ENCODE measurements around the gene MRPL4.

The MRPL4 gene

DNA sequence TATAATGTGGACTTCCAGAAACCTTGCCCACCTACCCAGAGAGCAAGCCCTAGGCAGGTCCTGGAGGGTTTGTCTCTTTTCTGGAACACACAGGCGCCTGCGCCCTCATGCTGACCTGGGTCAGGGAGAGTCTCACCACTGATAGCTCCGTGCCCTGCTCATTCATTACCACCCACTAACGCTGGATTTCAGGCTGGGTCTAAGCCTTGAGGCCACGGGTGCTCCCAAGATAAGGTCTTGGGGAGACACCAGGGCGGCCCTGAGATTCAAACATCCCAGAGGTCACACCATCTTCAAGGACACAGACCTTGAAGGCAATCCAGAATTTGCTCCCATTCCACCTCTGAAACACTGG lies 26.0 kb upstream of the MRPL4 start:
- peaks cover 10% of the 10 kb centered on the region; the same call in 1 of the 2 replicates for H3K79me2 ChIP-seq (ENCODE audit: insufficient read depth, low read length)
- TF ChIP-seq EZH2phosphoT487 (IDR thresholded peaks at IDR 0.05; ENCODE audit: borderline replicate concordance) = no peak
- TF ChIP-seq, protein P1, sequence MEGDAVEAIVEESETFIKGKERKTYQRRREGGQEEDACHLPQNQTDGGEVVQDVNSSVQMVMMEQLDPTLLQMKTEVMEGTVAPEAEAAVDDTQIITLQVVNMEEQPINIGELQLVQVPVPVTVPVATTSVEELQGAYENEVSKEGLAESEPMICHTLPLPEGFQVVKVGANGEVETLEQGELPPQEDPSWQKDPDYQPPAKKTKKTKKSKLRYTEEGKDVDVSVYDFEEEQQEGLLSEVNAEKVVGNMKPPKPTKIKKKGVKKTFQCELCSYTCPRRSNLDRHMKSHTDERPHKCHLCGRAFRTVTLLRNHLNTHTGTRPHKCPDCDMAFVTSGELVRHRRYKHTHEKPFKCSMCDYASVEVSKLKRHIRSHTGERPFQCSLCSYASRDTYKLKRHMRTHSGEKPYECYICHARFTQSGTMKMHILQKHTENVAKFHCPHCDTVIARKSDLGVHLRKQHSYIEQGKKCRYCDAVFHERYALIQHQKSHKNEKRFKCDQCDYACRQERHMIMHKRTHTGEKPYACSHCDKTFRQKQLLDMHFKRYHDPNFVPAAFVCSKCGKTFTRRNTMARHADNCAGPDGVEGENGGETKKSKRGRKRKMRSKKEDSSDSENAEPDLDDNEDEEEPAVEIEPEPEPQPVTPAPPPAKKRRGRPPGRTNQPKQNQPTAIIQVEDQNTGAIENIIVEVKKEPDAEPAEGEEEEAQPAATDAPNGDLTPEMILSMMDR (conservative IDR thresholded peaks at IDR 0.05; ENCODE audit: low read length) = no peak

GRCh38 chr19:10226376-10227025 lies 25.5 kb upstream of the MRPL4 start:
- no peaks in the 10 kb centered on the region for H3K36me3 ChIP-seq (ENCODE audit: insufficient read depth, low read length)
- no peaks in the 10 kb centered on the region for H3K27me3 ChIP-seq (ENCODE audit: insufficient read depth, low read length, poor library complexity, severe bottlenecking)
- H2AFZ ChIP-seq (ENCODE audit: low read length) = no peak overlapping the region
- no peaks in the 10 kb centered on the region for H4K20me1 ChIP-seq (ENCODE audit: insufficient read depth, low read length, poor library complexity, severe bottlenecking)
- H3K9me2 ChIP-seq (replicated peaks; ENCODE audit: low read depth, low read length) = no peaks in the 10 kb centered on the region
- H3K9me3 ChIP-seq (ENCODE audit: insufficient read depth, low read depth, low read length) = no peaks in the 10 kb centered on the region
- H3K79me2 ChIP-seq (ENCODE audit: insufficient read depth, low read length) = peaks cover 10% of the 10 kb centered on the region; the same call in 1 of the 2 replicates
- TF ChIP-seq, protein P1 (conservative IDR thresholded peaks at IDR 0.05; ENCODE audit: low read length) = no peak
- TF ChIP-seq EZH2phosphoT487 (IDR thresholded peaks at IDR 0.05; ENCODE audit: borderline replicate concordance) = no peak
- H3F3A ChIP-seq (ENCODE audit: low read depth) = no peaks in the 10 kb centered on the region
- H3K4me2 ChIP-seq (ENCODE audit: low read depth, low read length, poor library complexity, severe bottlenecking) = no peak overlapping the region
- no peak overlapping the region for H3K4me3 ChIP-seq (ENCODE audit: low read length, poor library complexity, severe bottlenecking)
- H3K4me1 ChIP-seq (ENCODE audit: insufficient read depth, low read length, poor library complexity, severe bottlenecking) = peaks cover 15% of the 10 kb centered on the region
- H3K9ac ChIP-seq (ENCODE audit: low read depth, low read length, poor library complexity, severe bottlenecking) = no peak overlapping the region

More for the DNA sequence above, 26.0 kb upstream of the MRPL4 start:
- Histone ChIP-seq H3F3A (ENCODE audit: low read depth) (no peaks in the 10 kb centered on the region), H3K9me3 (ENCODE audit: insufficient read depth, low read depth, low read length) (no peaks in the 10 kb centered on the region), H3K9ac (ENCODE audit: low read depth, low read length, poor library complexity, severe bottlenecking) (no peak overlapping the region), H3K4me2 (ENCODE audit: low read depth, low read length, poor library complexity, severe bottlenecking) (no peak overlapping the region), H3K36me3 (ENCODE audit: insufficient read depth, low read length) (no peaks in the 10 kb centered on the region), H4K20me1 (ENCODE audit: insufficient read depth, low read length, poor library complexity, severe bottlenecking) (no peaks in the 10 kb centered on the region), H3K9me2 (replicated peaks; ENCODE audit: low read depth, low read length) (no peaks in the 10 kb centered on the region), H2AFZ (ENCODE audit: low read length) (no peak overlapping the region), H3K4me1 (ENCODE audit: insufficient read depth, low read length, poor library complexity, severe bottlenecking) (peaks cover 13% of the 10 kb centered on the region), H3K4me3 (ENCODE audit: low read length, poor library complexity, severe bottlenecking) (no peak overlapping the region), H3K27me3 (ENCODE audit: insufficient read depth, low read length, poor library complexity, severe bottlenecking) (no peaks in the 10 kb centered on the region)

DNA sequence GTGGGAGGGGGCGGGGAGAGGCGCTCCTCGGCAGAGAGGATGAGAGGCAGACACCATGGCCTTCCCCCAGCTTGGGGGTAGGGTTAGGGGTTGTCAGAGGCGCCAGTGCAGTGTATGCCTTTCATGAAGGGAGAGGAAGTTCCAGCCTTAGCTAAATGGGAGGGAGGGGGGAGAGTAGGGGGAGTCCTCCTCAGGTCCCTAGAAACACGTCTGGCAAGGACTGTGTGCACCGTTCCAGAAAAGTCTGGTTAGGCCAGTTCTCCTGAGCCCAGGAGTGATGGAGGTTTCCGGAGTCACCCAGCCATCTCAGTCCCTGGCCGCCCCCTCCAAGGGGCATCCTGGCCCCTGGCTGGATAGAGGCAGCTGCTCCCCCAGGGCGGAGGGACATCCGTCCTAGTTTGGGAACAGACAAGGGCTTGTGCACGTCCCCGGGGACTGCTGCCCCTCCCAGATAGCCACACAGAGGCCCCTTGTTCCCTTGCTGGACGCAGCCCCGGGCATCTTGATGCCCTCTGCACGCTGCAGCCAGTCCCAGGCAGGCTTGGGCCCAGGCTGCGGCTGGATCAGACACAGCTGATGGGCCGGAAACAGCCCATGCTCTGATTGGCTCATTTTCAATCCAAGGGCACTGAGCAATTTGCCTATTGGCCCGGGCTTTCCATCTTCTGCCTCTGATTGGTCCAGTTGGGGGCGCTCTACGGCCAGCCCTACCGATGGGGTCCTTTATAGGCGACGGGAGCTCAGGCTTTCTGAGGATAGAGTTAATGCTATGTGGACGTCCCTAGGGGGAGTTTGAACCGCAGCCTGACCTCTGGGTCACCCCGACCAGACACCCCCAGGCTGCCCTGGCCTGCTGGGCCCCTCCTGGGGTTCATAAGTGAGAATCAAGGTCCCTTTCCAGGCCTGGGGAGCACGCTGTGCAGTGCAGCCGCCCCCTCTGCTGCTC lies 24.7 kb upstream of the MRPL4 start:
- no peaks in the 10 kb centered on the region for H4K20me1 ChIP-seq (ENCODE audit: insufficient read depth, low read length, poor library complexity, severe bottlenecking)
- H3K9me2 ChIP-seq (replicated peaks; ENCODE audit: low read depth, low read length) = no peaks in the 10 kb centered on the region
- no peaks in the 10 kb centered on the region for H3K9me3 ChIP-seq (ENCODE audit: insufficient read depth, low read depth, low read length)
- H3K4me2 ChIP-seq (ENCODE audit: low read depth, low read length, poor library complexity, severe bottlenecking) = no peak overlapping the region
- H2AFZ ChIP-seq (ENCODE audit: low read length) = no peak overlapping the region
- peaks cover 18% of the 10 kb centered on the region for H3K4me1 ChIP-seq (ENCODE audit: insufficient read depth, low read length, poor library complexity, severe bottlenecking)
- H3K9ac ChIP-seq (ENCODE audit: low read depth, low read length, poor library complexity, severe bottlenecking) = no peak overlapping the region
- H3K27me3 ChIP-seq (ENCODE audit: insufficient read depth, low read length, poor library complexity, severe bottlenecking) = no peaks in the 10 kb centered on the region
- no peak overlapping the region for H3K4me3 ChIP-seq (ENCODE audit: low read length, poor library complexity, severe bottlenecking)
- TF ChIP-seq, protein P1 (conservative IDR thresholded peaks at IDR 0.05; ENCODE audit: low read length) = peak; percentile 21
- no peak for TF ChIP-seq EZH2phosphoT487 (IDR thresholded peaks at IDR 0.05; ENCODE audit: borderline replicate concordance)
- H3K79me2 ChIP-seq (ENCODE audit: insufficient read depth, low read length) = peaks cover 10% of the 10 kb centered on the region; the same call in 1 of the 2 replicates
- no peaks in the 10 kb centered on the region for H3F3A ChIP-seq (ENCODE audit: low read depth)
- no peaks in the 10 kb centered on the region for H3K36me3 ChIP-seq (ENCODE audit: insufficient read depth, low read length)
